ENCODE measurements around the gene CFAP68. TPM values are rescaled to one million over a fixed set of nuclear protein-coding genes. Genes with fewer than 3 reads are reported as not detected.

Gene CFAP68
- total and polyA plus RNA-seq, 2 of the 8 experiments (the other 6 are each of a cell fraction or from before 2014, with no cell fraction given), result 21.4 to 43.1 TPM

GRCh38 chr11:111918390-111919256 is 39.3 kb downstream of the CFAP68 start, which contains the start of gene C11orf52:
Gene C11orf52, plus strand, starts transcription at chr11:111918913. Its CDS starts 60 bp downstream, at chr11:111918973.
- H4K91ac ChIP-seq (replicated peaks; ENCODE audit: insufficient read length, low read length), result peak within 1 kb of the TSS; percentile 10
- H3K4ac ChIP-seq (replicated peaks; ENCODE audit: insufficient read length, low read depth, low read length), result no peak within 1 kb of the TSS
- DNase-seq (ENCODE audit: low read depth in 1 of 2, low spot score in 2 of 2) (peak; percentile 49 to 69), FAIRE-seq (peak; percentile 39)
- WGBS, 2 experiments (ENCODE audit: extremely low coverage in 1 of 2, insufficient coverage in 1 of 2, insufficient read length in 1 of 2, insufficient replicate concordance in 2 of 2, low coverage in 1 of 2, low lambda C conversion rate in 2 of 2, missing lambda C conversion rate in 1 of 2), result 53% methylated on average over 19 of the region's 19 CpGs; no CpG with 5 or more reads in 1 of the 2 experiments
- peak within 1 kb of the TSS; percentile 47; the same call in 1 of the 2 replicates for H2AK5ac ChIP-seq (ENCODE audit: low read depth, low read length)
- H3K56ac ChIP-seq (replicated peaks; ENCODE audit: insufficient read length, low read depth, low read length), result no peak within 1 kb of the TSS
- peak within 1 kb of the TSS; percentile 4 for H4K5ac ChIP-seq (ENCODE audit: insufficient read length, low read depth, low read length)
- H2BK20ac ChIP-seq (ENCODE audit: low read length), result peak within 1 kb of the TSS; percentile 40; the same call in 1 of the 2 replicates
- H3K23me2 ChIP-seq (ENCODE audit: low read depth, low read length), result no peaks in the 10 kb centered on the region
- H3K79me2 ChIP-seq (ENCODE audit: control insufficient read depth in 1 of 2, insufficient read depth in 2 of 2, low read length in 2 of 2), result no peaks in the 10 kb centered on the region
- peak within 1 kb of the TSS; percentile 7 to 41 (median 20); a peak in 3 of 8 replicates for H3K4me3 ChIP-seq (ENCODE audit: extremely low read depth in 1 of 4, insufficient read depth in 2 of 4, low read depth in 3 of 4, low read length in 4 of 4)
- peak within 1 kb of the TSS; percentile 43 to 52 for H3K4me2 ChIP-seq (ENCODE audit: insufficient read depth in 1 of 2, low read depth in 2 of 2, low read length in 2 of 2)
- no peak within 1 kb of the TSS for H3K23ac ChIP-seq (ENCODE audit: insufficient read length)
- peak within 1 kb of the TSS; percentile 72 for H2BK12ac ChIP-seq (ENCODE audit: low read depth, low read length)
- peaks cover 0 to 6% (median 4%) of the 10 kb centered on the region in 4 experiments; a peak in 5 of 7 replicates for H3K4me1 ChIP-seq (replicated peaks in 1 of 4; ENCODE audit: control insufficient read depth in 3 of 4, insufficient read depth in 4 of 4, low read length in 3 of 4)
- no peak within 1 kb of the TSS for H3K9ac ChIP-seq (replicated peaks in 1 of 4; ENCODE audit: extremely low read depth in 1 of 4, low read depth in 3 of 4, low read length in 3 of 4)
- no peaks in the 10 kb centered on the region for H4K20me1 ChIP-seq (replicated peaks in 1 of 2; ENCODE audit: control insufficient read depth in 1 of 2, insufficient read depth in 2 of 2, low read length in 2 of 2)
- H3K27ac ChIP-seq (ENCODE audit: low read depth, low read length), result peak within 1 kb of the TSS; percentile 26; the same call in 1 of the 2 replicates
- H3K9me3 ChIP-seq (ENCODE audit: insufficient read depth in 2 of 2, low read depth in 1 of 2, low read length in 1 of 2), result no peaks in the 10 kb centered on the region
- no peaks in the 10 kb centered on the region for H3K27me3 ChIP-seq (replicated peaks in 1 of 4; ENCODE audit: control insufficient read depth in 3 of 4, extremely low read depth in 1 of 4, insufficient read depth in 3 of 4, low read length in 3 of 4)
- peak within 1 kb of the TSS; percentile 82 for H2BK120ac ChIP-seq (replicated peaks; ENCODE audit: low read depth, low read length)
- peak within 1 kb of the TSS; percentile 76; the same call in 1 of the 2 replicates for H2BK15ac ChIP-seq (ENCODE audit: low read length)
- H3K18ac ChIP-seq (ENCODE audit: extremely low read depth, low read length), result peak within 1 kb of the TSS; percentile 80; the same call in 1 of the 2 replicates
- H2AFZ ChIP-seq (ENCODE audit: low read length), result peak within 1 kb of the TSS; percentile 94
- no peaks in the 10 kb centered on the region for H3K36me3 ChIP-seq (ENCODE audit: control insufficient read depth in 2 of 4, insufficient read depth in 4 of 4, low read length in 3 of 4)
- H3K79me1 ChIP-seq (ENCODE audit: low read depth, low read length), result no peaks in the 10 kb centered on the region
- H3K14ac ChIP-seq (ENCODE audit: insufficient read length), result no peak within 1 kb of the TSS
- ChIA-PET POLR2A (ENCODE audit: partially characterized antibody) (interaction anchor here (0.8 to 1.4 kb wide), 5 partner anchors 19 to 64 kb away, joined by 3 to 4 read pairs (median 3); no protein-coding TSS in a partner anchor), CTCF (ENCODE audit: partially characterized antibody) (interaction anchor here (0.6 to 1.6 kb wide), 8 partner anchors 8 to 64 kb away, joined by 3 to 8 read pairs (median 4); no protein-coding TSS in a partner anchor)
- H2BK5ac ChIP-seq (ENCODE audit: low read depth, low read length), result no peak within 1 kb of the TSS; the same call in 1 of the 2 replicates
- no peak within 1 kb of the TSS for H4K8ac ChIP-seq (ENCODE audit: extremely low read depth, insufficient read depth, low read length)
- TF ChIP-seq CBX8 (IDR thresholded peaks at IDR 0.05; ENCODE audit: borderline replicate concordance, low read depth, low read length) (no peak), SP1 (IDR thresholded peaks at IDR 0.05; ENCODE audit: low read depth, low read length) (peak; percentile 54; the same call in 1 of the 2 replicates), SIX5 (IDR thresholded peaks at IDR 0.05; ENCODE audit: low read depth, low read length) (peak; percentile 25; the same call in 1 of the 2 replicates), CHD1 (IDR thresholded peaks at IDR 0.05; ENCODE audit: low read depth, low read length) (no peak), RXRA (IDR thresholded peaks at IDR 0.05; ENCODE audit: insufficient read depth, low read depth, low read length) (no peak), ASH2L (IDR thresholded peaks at IDR 0.05; ENCODE audit: low read length) (peak; percentile 60), SAP30 (IDR thresholded peaks at IDR 0.05; ENCODE audit: insufficient read depth, insufficient replicate concordance, low read length) (peak; percentile 35), SIN3A (conservative IDR thresholded peaks at IDR 0.05 in 1 of 2, IDR thresholded peaks at IDR 0.05 in 1 of 2; ENCODE audit: low read depth in 1 of 2, low read length in 2 of 2) (peak; percentile 93 to 97; a peak in 3 of 4 replicates)
